AG04450 (cell line): ENCODE results near the gene SP5. TPM values are rescaled to one million over a fixed set of nuclear protein-coding genes. Genes with fewer than 3 reads are reported as not detected.

ENCODE experiments used
- CTCF ChIA-PET: fragments of 300-600, 350-600 bp; formaldehyde crosslinking; extraction: SDS; loops from one replicate; lab custom pipeline; 2022; ENCODE audit warnings: antibody characterized with exemption, inconsistent platforms; lab: Charles Lee
- POLR2A ChIA-PET: fragments of 350-600 bp; formaldehyde crosslinking; extraction: SDS; loops from one replicate; lab custom pipeline; 2021; ENCODE audit warnings: antibody characterized with exemption, inconsistent platforms; lab: Yijun Ruan, JAX
- DNase-seq: peaks from one replicate; pipeline ENCODE4 v3.0.0-alpha.2; 2011; ENCODE audit warnings: low read depth, low spot score
- H3K27ac ChIP-seq: one replicate; pipeline ENCODE4 v1.5.1; 2012; ENCODE audit warnings: low read depth, low read length, control low read depth
- H3K27me3 ChIP-seq: one replicate; pipeline ENCODE4 v1.6.0; 2012; ENCODE audit warnings: low read length; ENCODE audit not compliant: control insufficient read depth, insufficient read depth
- H3K4me3 ChIP-seq: 2 replicates; pipeline ENCODE4 v1.5.1; 2011; ENCODE audit warnings: mild to moderate bottlenecking, low read depth, low read length, control low read depth
- H3K9me3 ChIP-seq: 2 replicates; pipeline ENCODE4 v1.5.1; 2012; ENCODE audit warnings: low read length; ENCODE audit not compliant: control insufficient read depth, insufficient read depth
- CTCF ChIP-seq: IDR thresholded peaks from 2 replicates; pipeline ENCODE4 v1.5.1; 2011; ENCODE audit warnings: low read depth, low read length, control low read depth, inconsistent platforms
- polyA plus RNA-seq: library from polyadenylated mRNA; depleted of rRNA; stranded (reverse); fragments of >200 nt; gene quantifications from 2 replicates; pipeline ENCODE4 v1.2.3, GENCODE V29; 2011

The SP5 gene
- polyA plus RNA-seq, 1 experiment = not detected

GRCh38 chr2:170717991-170718589 is 3.0 kb downstream of the SP5 start:
- POLR2A ChIA-PET = no interaction called here
- peaks cover 47% of the 10 kb centered on the region for H3K27me3 ChIP-seq
- peaks cover 6% of the 10 kb centered on the region; the same call in 1 of the 2 replicates for H3K9me3 ChIP-seq
- CTCF ChIA-PET = interaction anchor here (0.7 to 1.2 kb wide), 3 partner anchors 19 to 1014 kb away, joined by 3 to 6 read pairs (median 3); no protein-coding TSS in a partner anchor
- no peak for DNase-seq
- no peak overlapping the region for H3K27ac ChIP-seq
- no peak overlapping the region for H3K4me3 ChIP-seq
- no peak for TF ChIP-seq CTCF

DNA sequence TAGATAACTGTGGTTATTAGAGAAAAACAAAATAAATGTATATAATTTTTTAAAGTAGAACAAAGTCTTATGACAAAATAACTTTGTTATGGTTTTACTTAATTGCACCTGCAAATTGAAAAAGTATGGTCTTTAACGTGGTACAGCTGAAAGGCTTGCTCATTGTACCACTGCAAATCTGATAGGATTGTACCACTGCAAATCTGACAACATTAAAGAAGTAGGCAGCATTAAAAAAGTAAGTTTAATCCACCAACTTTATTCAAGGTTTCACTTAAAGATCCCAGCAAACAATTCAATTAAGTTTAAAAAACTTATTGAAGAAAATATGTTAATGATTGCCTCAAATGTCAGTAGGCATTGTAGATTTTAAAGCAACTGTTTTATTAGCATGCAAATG is 4.7 kb downstream of the SP5 start:
- H3K9me3 ChIP-seq = peaks cover 6% of the 10 kb centered on the region; the same call in 1 of the 2 replicates
- ChIA-PET POLR2A (no interaction called here), CTCF (no interaction called here)
- no peak overlapping the region for H3K27ac ChIP-seq
- no peak for DNase-seq
- peaks cover 32% of the 10 kb centered on the region for H3K27me3 ChIP-seq
- no peak for TF ChIP-seq CTCF
- H3K4me3 ChIP-seq = no peak overlapping the region

DNA sequence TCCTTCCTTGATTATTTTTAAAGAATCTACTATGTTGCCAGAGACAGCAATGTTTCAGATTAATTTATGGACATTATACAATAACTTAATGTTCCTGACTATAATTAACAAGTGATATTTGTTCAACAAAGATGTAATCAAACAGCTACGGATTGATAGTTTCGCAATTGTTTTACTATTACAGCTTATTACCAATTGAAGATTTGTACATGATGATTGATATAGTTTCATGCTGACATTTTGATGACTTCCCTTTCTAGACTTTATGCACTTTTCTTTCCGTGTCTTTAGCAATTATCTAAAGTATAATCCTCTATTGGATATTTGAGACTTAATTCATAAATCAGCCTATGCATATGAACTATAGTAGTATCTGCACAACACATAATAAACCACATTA is 6.5 kb downstream of the SP5 start:
- DNase-seq = no peak
- POLR2A ChIA-PET = no interaction called here
- Histone ChIP-seq H3K9me3 (no peaks in the 10 kb centered on the region; the same call in 1 of the 2 replicates), H3K27ac (no peak overlapping the region), H3K27me3 (peaks cover 17% of the 10 kb centered on the region), H3K4me3 (no peak overlapping the region)
- no peak for TF ChIP-seq CTCF
- CTCF ChIA-PET = no interaction called here

DNA sequence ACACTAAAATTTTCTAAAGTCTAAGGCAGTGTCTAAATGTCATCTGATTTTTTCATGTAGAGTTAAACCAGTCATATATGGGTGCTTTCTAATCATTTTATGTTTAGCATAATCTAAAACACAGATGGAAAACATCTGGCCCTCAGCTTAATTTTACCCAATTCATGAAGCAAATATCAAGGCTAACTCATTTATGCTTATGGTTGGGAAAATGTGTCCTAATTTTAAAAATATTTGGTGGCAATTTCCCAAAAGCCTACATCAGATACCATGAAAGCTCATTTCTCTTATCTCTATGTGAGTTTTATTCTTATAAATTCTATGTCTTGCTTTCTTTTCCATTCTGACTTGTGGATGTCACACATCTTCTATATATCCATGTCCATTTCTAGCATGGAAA is 7.2 kb downstream of the SP5 start:
- ChIA-PET POLR2A (no interaction called here), CTCF (no interaction called here)
- no peaks in the 10 kb centered on the region; the same call in 1 of the 2 replicates for H3K9me3 ChIP-seq
- H3K4me3 ChIP-seq = no peak overlapping the region
- no peak for TF ChIP-seq CTCF
- H3K27me3 ChIP-seq = peaks cover 11% of the 10 kb centered on the region
- no peak overlapping the region for H3K27ac ChIP-seq
- DNase-seq = no peak

- Histone ChIP-seq H3K27me3 (no peaks in the 10 kb centered on the region), H3K9me3 (no peaks in the 10 kb centered on the region), H3K4me3 (no peak overlapping the region), H3K27ac (no peak overlapping the region)
- TF ChIP-seq CTCF = no peak
- DNase-seq = no peak
- POLR2A ChIA-PET = no interaction called here
- CTCF ChIA-PET = no interaction called here
Measured at GRCh38 chr2:170723446-170723958, 8.4 kb downstream of the SP5 start.
